Bronchial epithelial cell (primary cell): Measurements from ENCODE around the gene STC2. TPM values are rescaled to one million over a fixed set of nuclear protein-coding genes. Genes with fewer than 3 reads are reported as not detected.
A peak's percentile ranks its signal among the peaks of the same experiment; 100 is the strongest.

Experiments
- DNase-seq: peaks from one replicate; pipeline ENCODE4 v3.0.0-alpha.2; 2010; ENCODE audit warnings: low read depth
- FAIRE-seq: peaks from 2 replicates; lab custom pipeline; 2011; peaks lifted over from hg19 to GRCh38; lab: Jason Lieb, UNC
- H3K27me3 ChIP-seq: 2 replicates; pipeline ENCODE4 v1.5.1; 2011; ENCODE audit warnings: low read length; ENCODE audit not compliant: control insufficient read depth, insufficient read depth
- H3K36me3 ChIP-seq: 2 replicates; pipeline ENCODE4 v1.5.1; 2011; ENCODE audit warnings: low read length; ENCODE audit not compliant: control insufficient read depth, insufficient read depth
- H3K4me3 ChIP-seq: 2 replicates; pipeline ENCODE4 v1.5.1; 2011; ENCODE audit warnings: mild to moderate bottlenecking, low read depth, low read length, control low read depth
- CTCF ChIP-seq: IDR thresholded peaks from 2 replicates; pipeline ENCODE4 v1.5.1; 2011; ENCODE audit warnings: mild to moderate bottlenecking, moderate library complexity, low read length, control low read depth, inconsistent platforms; ENCODE audit not compliant: insufficient read depth, severe bottlenecking
- total RNA-seq: library from RNA; depleted of rRNA; stranded (reverse); fragments of >200 nt; gene quantifications from 2 replicates; pipeline ENCODE4 v1.2.1, GENCODE V29; 2014

The STC2 gene
- total RNA-seq, 1 donor from 2014 or later = 310 TPM

GRCh38 chr5:173316339-173317020, 11.7 kb downstream of the STC2 start:
- TF ChIP-seq CTCF = no peak
- H3K36me3 ChIP-seq = peaks cover 22% of the 10 kb centered on the region
- FAIRE-seq (no peak), DNase-seq (no peak)
- no peak overlapping the region for H3K4me3 ChIP-seq
- H3K27me3 ChIP-seq = no peaks in the 10 kb centered on the region

- Histone ChIP-seq H3K36me3 (peaks cover 15% of the 10 kb centered on the region), H3K27me3 (no peaks in the 10 kb centered on the region), H3K4me3 (no peak overlapping the region)
- DNase-seq (peak; percentile 77), FAIRE-seq (peak; percentile 62)
- no peak for TF ChIP-seq CTCF
Observed at GRCh38 chr5:173315495-173316338, 12.5 kb downstream of the STC2 start.

- DNase-seq = no peak
- TF ChIP-seq CTCF = no peak
- H3K36me3 ChIP-seq = peaks cover 7% of the 10 kb centered on the region
- no peaks in the 10 kb centered on the region for H3K27me3 ChIP-seq
- FAIRE-seq = no peak
- no peak overlapping the region for H3K4me3 ChIP-seq
Observed at GRCh38 chr5:173314166-173314952, 13.9 kb downstream of the STC2 start.

GRCh38 chr5:173313351-173313801, 14.8 kb downstream of the STC2 start:
- Histone ChIP-seq H3K36me3 (peaks cover 5% of the 10 kb centered on the region), H3K27me3 (no peaks in the 10 kb centered on the region), H3K4me3 (no peak overlapping the region)
- FAIRE-seq (no peak), DNase-seq (no peak)
- TF ChIP-seq CTCF = no peak

GRCh38 chr5:173312821-173313220, 15.4 kb downstream of the STC2 start:
- no peak for TF ChIP-seq CTCF
- DNase-seq (no peak), FAIRE-seq (no peak)
- H3K36me3 ChIP-seq = peaks cover 2% of the 10 kb centered on the region
- no peak overlapping the region for H3K4me3 ChIP-seq
- H3K27me3 ChIP-seq = no peaks in the 10 kb centered on the region
